CD4-positive, alpha-beta T cell treated with Interleukin-21 for 1 hour (primary cell): ENCODE measurements around the gene LBHD2.
"Not testable (repeated sequence)": the region's sequence is repeated elsewhere in the genome, so short reads cannot be mapped to it uniquely, and the experiment has no call there.

Experiments
- DNase-seq: peaks from one replicate; pipeline ENCODE4 v3.0.0-alpha.2; 2020

Gene LBHD2

GRCh38 chr14:103107455-103107854 is 23.4 kb downstream of the LBHD2 start:
- DNase-seq = no peak

- no peak for DNase-seq
These were observed 24.1 kb downstream of the LBHD2 start for GRCh38 chr14:103107941-103108748.

- no peak for DNase-seq
These were observed 24.8 kb downstream of the LBHD2 start for GRCh38 chr14:103108749-103109207.

GRCh38 chr14:103109535-103110441 is 25.8 kb downstream of the LBHD2 start:
- DNase-seq = no peak

GRCh38 chr14:103110681-103111231 is 26.7 kb downstream of the LBHD2 start:
- no peak for DNase-seq

- no peak for DNase-seq
These were observed 27.3 kb downstream of the LBHD2 start for GRCh38 chr14:103111232-103111868.

GRCh38 chr14:103112400-103113243 is 28.6 kb downstream of the LBHD2 start:
- DNase-seq = no peak

GRCh38 chr14:103113303-103113702 is 29.3 kb downstream of the LBHD2 start:
- no peak for DNase-seq

- no peak for DNase-seq
These were observed 29.8 kb downstream of the LBHD2 start for GRCh38 chr14:103113774-103114173.

GRCh38 chr14:103115086-103115679 is 31.2 kb downstream of the LBHD2 start:
- not testable (repeated sequence) for DNase-seq

GRCh38 chr14:103115845-103116572 is 32.0 kb downstream of the LBHD2 start:
- DNase-seq = no peak

- no peak for DNase-seq
These were observed 32.6 kb downstream of the LBHD2 start for GRCh38 chr14:103116636-103117035.

- DNase-seq = not testable (repeated sequence)
These were observed 33.5 kb downstream of the LBHD2 start for GRCh38 chr14:103117499-103117898.

GRCh38 chr14:103118018-103118662 is 34.1 kb downstream of the LBHD2 start:
- no peak for DNase-seq

- peak; percentile 34 for DNase-seq
These were observed 34.8 kb downstream of the LBHD2 start for GRCh38 chr14:103118663-103119404.

GRCh38 chr14:103119527-103119926 is 35.5 kb downstream of the LBHD2 start:
- DNase-seq = not testable (repeated sequence)

GRCh38 chr14:103121121-103121845 is 37.3 kb downstream of the LBHD2 start:
- DNase-seq = no peak

- DNase-seq = peak; percentile 22
These were observed 38.0 kb downstream of the LBHD2 start for GRCh38 chr14:103121846-103122584.
